Smooth muscle cell (in vitro differentiated cells): ENCODE measurements around the gene TMCC1. TPM values are rescaled to one million over a fixed set of nuclear protein-coding genes. Genes with fewer than 3 reads are reported as not detected.

Experiments used
- DNase-seq: peaks from one replicate; lab custom pipeline; 2025; ENCODE audit not compliant: unreplicated experiment; lab: John Stamatoyannopoulos, UW
- H2AFZ ChIP-seq: fragments of 200-600 bp; sonication (generic); 2 replicates; pipeline ENCODE4 v1.6.0; 2016; ENCODE audit warnings: antibody characterized with exemption, low read depth, mild to moderate bottlenecking
- H3F3A ChIP-seq: fragments of 200-600 bp; sonication (generic); 2 replicates; pipeline ENCODE4 v1.6.0; 2017; ENCODE audit warnings: antibody characterized with exemption, low read depth
- H3K27ac ChIP-seq: fragments of 200-600 bp; sonication (generic); 2 replicates; pipeline ENCODE4 v1.5.1; 2016; ENCODE audit warnings: low read depth, mild to moderate bottlenecking
- H3K27me3 ChIP-seq: fragments of 200-600 bp; sonication (generic); 2 replicates; pipeline ENCODE4 v1.6.1; 2016; ENCODE audit warnings: low read depth, mild to moderate bottlenecking
- H3K36me3 ChIP-seq: fragments of 200-600 bp; sonication (generic); 2 replicates; pipeline ENCODE4 v1.5.1; 2016; ENCODE audit warnings: low read depth
- H3K4me1 ChIP-seq: fragments of 200-600 bp; sonication (generic); 2 replicates; pipeline ENCODE4 v1.5.1; 2016; ENCODE audit warnings: low read depth
- H3K4me2 ChIP-seq: fragments of 200-600 bp; sonication (generic); 2 replicates; pipeline ENCODE4 v1.6.0; 2016; ENCODE audit warnings: mild to moderate bottlenecking
- H3K4me3 ChIP-seq: fragments of 200-600 bp; sonication (generic); 2 replicates; pipeline ENCODE4 v1.5.1; 2016; ENCODE audit warnings: mild to moderate bottlenecking
- H3K79me2 ChIP-seq: fragments of 200-600 bp; sonication (generic); 2 replicates; pipeline ENCODE4 v1.6.0; 2016; ENCODE audit warnings: low read depth, mild to moderate bottlenecking
- H3K9ac ChIP-seq: fragments of 200-600 bp; sonication (generic); 2 replicates; pipeline ENCODE4 v1.6.0; 2016; ENCODE audit warnings: low read depth
- H3K9me3 ChIP-seq: fragments of 200-600 bp; sonication (generic); replicated peaks from 2 replicates; pipeline ENCODE4 v1.5.1; 2016; ENCODE audit warnings: low read depth
- H4K20me1 ChIP-seq: fragments of 200-600 bp; sonication (generic); 2 replicates; pipeline ENCODE4 v1.6.0; 2016; ENCODE audit warnings: low read depth
- CTCF ChIP-seq: fragments of 200-600 bp; sonication (generic); IDR thresholded peaks from 2 replicates; pipeline ENCODE4 v1.5.1; 2017; ENCODE audit warnings: borderline replicate concordance, mild to moderate bottlenecking, antibody characterized with exemption; ENCODE audit not compliant: insufficient read depth, poor library complexity, severe bottlenecking
- WGBS: methylation state at CpG from one replicate; pipeline ENCODE4 v1.1.7; 2016; ENCODE audit warnings: low lambda C conversion rate; 5-methylcytosine and 5-hydroxymethylcytosine counted together
- polyA plus RNA-seq: library from polyadenylated mRNA; unstranded; fragments of >200 nt; fragmentation: Nextera tagmentation; extraction: Ambion mirVana; gene quantifications from 2 replicates; pipeline ENCODE4 v1.2.1, GENCODE V29; 2016
- total RNA-seq: library from RNA; depleted of rRNA; stranded (reverse); fragments of >200 nt; gene quantifications from 2 replicates; pipeline ENCODE4 v1.2.3, GENCODE V29; 2014

TMCC1 gene
- total and polyA plus RNA-seq, 2 experiments from 2014 or later, result 5.3 to 17.8 TPM

GRCh38 chr3:129600348-129600747, 293.2 kb downstream of the TMCC1 start:
- H3K79me2 ChIP-seq, result peaks cover 97% of the 10 kb centered on the region
- peak overlapping the region; percentile 87 for H3K27ac ChIP-seq
- no peaks in the 10 kb centered on the region for H3K36me3 ChIP-seq
- no peak overlapping the region for H3K4me2 ChIP-seq
- H3K4me1 ChIP-seq, result peaks cover 42% of the 10 kb centered on the region
- TF ChIP-seq CTCF, result no peak
- peaks cover 27% of the 10 kb centered on the region for H3F3A ChIP-seq
- DNase-seq, result no peak
- no peak overlapping the region for H2AFZ ChIP-seq
- H3K4me3 ChIP-seq, result no peak overlapping the region
- peaks cover 50% of the 10 kb centered on the region for H4K20me1 ChIP-seq
- H3K9ac ChIP-seq, result no peak overlapping the region
- no peaks in the 10 kb centered on the region for H3K27me3 ChIP-seq
- no peaks in the 10 kb centered on the region for H3K9me3 ChIP-seq
- WGBS, result 100% methylated on average over 2 of the region's 2 CpGs

- Histone ChIP-seq H3F3A (peaks cover 24% of the 10 kb centered on the region), H4K20me1 (peaks cover 44% of the 10 kb centered on the region), H3K79me2 (peaks cover 95% of the 10 kb centered on the region), H3K27me3 (no peaks in the 10 kb centered on the region), H3K9ac (no peak overlapping the region), H2AFZ (no peak overlapping the region), H3K36me3 (no peaks in the 10 kb centered on the region), H3K27ac (peak overlapping the region; percentile 87), H3K4me3 (no peak overlapping the region), H3K4me1 (peaks cover 43% of the 10 kb centered on the region), H3K4me2 (peak overlapping the region; percentile 47), H3K9me3 (no peaks in the 10 kb centered on the region)
- WGBS, result 24% methylated on average over 5 of the region's 5 CpGs
- no peak for TF ChIP-seq CTCF
- peak; percentile 35 for DNase-seq
These were observed 293.9 kb downstream of the TMCC1 start for GRCh38 chr3:129599607-129600006.

GRCh38 chr3:129599073-129599472, 294.4 kb downstream of the TMCC1 start:
- H3K27ac ChIP-seq, result peak overlapping the region; percentile 87
- H3K9ac ChIP-seq, result no peak overlapping the region
- no peak overlapping the region for H3K4me3 ChIP-seq
- H3F3A ChIP-seq, result peaks cover 20% of the 10 kb centered on the region
- H2AFZ ChIP-seq, result no peak overlapping the region
- H3K27me3 ChIP-seq, result no peaks in the 10 kb centered on the region
- peak overlapping the region; percentile 47 for H3K4me2 ChIP-seq
- H3K9me3 ChIP-seq, result no peaks in the 10 kb centered on the region
- no peak for DNase-seq
- WGBS, result 84% methylated on average over 19 of the region's 19 CpGs
- peaks cover 39% of the 10 kb centered on the region for H4K20me1 ChIP-seq
- no peaks in the 10 kb centered on the region for H3K36me3 ChIP-seq
- H3K79me2 ChIP-seq, result peaks cover 91% of the 10 kb centered on the region
- H3K4me1 ChIP-seq, result peaks cover 48% of the 10 kb centered on the region
- no peak for TF ChIP-seq CTCF

DNA sequence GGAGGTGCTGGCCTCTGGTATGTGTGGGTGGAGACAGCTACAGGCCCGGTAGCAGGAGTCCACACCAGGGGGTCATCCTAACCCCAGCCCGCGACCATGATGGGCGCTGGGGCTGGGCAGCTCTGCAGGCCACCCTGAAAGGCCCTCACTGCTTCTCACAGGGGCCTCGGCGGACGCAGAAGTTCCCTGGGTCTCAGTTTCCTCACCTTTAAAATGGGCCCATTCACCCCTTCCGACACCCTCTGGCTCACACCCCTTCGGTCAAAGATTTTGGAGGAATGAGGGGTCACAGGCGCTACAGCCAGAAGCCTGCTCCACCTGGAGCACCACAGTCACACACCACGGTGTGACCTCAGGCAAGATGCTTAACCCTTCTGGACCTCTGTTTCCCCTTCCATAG, 295.0 kb downstream of the TMCC1 start:
- no peak overlapping the region for H2AFZ ChIP-seq
- no peaks in the 10 kb centered on the region for H3K9me3 ChIP-seq
- peak overlapping the region; percentile 87 for H3K27ac ChIP-seq
- H3K4me3 ChIP-seq, result no peak overlapping the region
- H3K27me3 ChIP-seq, result no peaks in the 10 kb centered on the region
- H4K20me1 ChIP-seq, result peaks cover 33% of the 10 kb centered on the region
- H3K4me2 ChIP-seq, result no peak overlapping the region
- H3K36me3 ChIP-seq, result no peaks in the 10 kb centered on the region
- peaks cover 50% of the 10 kb centered on the region for H3K4me1 ChIP-seq
- DNase-seq, result no peak
- H3K9ac ChIP-seq, result no peak overlapping the region
- 78% methylated on average over 11 of the region's 11 CpGs for WGBS
- TF ChIP-seq CTCF, result no peak
- peaks cover 24% of the 10 kb centered on the region for H3F3A ChIP-seq
- peaks cover 88% of the 10 kb centered on the region for H3K79me2 ChIP-seq
